Measurements from ENCODE around the gene HAAO.
"Not testable (repeated sequence)": the region's sequence is repeated elsewhere in the genome, so short reads cannot be mapped to it uniquely, and the experiment has no call there.

Gene HAAO

DNA sequence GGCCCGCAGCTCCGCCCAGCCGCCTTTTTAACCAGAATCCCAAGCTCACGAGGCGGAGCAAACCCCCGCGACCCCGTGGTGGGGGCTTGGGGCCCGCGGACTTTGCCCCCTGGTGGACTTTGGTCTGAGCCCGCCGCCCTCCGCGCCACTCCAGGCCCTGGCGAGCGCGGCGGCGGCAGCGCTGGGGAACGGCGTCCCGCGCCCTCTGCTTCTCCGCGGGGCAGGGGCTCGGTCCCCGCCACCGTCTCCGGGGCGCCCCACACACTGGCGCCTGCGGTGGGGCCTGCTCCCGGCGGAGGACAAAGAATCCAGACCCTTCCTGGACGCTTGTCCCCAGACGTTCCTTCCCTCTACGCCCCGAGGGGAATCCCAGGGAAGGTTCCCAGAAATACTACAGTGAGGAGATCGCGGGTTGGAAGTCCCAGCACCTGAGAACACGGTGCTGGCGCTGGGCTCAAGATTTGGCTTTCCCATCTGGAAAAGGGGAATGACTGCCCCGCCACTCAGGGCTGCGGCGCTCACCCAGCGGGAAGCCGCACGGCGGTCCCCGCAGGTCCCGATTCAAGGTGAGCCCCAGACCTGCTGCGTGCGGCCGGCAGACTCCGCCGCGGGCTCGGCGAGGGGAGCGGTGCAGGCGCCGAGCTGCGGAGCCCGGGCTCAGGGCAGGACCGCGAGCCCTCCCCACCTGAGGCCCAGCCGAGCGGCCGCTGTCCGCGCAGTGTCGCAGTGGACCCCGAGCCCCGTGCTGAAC lies at the start of gene HAAO:
TSS of gene HAAO (minus strand) at position 1 of the 751 bp plus-strand sequence. CDS start 47 bp downstream, outside the sequence.
- H3K4me3 ChIP-seq (ENCODE audit: low read depth, low read length): peak within 1 kb of the TSS; percentile 80

DNA sequence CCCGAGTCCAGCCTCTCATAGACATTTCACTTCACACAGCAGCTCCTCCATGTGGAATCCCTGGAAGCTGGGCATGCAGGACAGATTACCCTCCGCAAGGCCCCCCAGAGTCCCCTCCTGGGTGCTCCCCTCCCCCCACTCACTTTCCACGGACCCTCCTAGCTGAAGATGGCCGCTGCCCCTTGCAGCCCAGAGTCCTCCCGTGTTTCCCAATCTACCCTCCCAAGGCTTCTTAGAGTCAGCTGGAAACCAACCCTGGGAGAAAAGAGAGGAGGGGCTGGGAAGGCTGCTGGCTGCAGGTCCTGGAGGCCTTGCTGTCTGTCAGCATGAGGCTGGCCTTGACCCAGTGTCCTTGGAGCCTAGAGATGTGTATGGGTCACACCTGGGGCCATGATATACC lies 49.0 kb upstream of the HAAO start:
- no peak overlapping the region for H3K9ac ChIP-seq (ENCODE audit: low read depth, low read length)

More for the DNA sequence above, at the start of gene HAAO:
- Histone ChIP-seq H3K4me1 (ENCODE audit: control insufficient read depth, insufficient read depth, low read length) (peaks cover 18% of the 10 kb centered on the region), H3K27me3 (ENCODE audit: control insufficient read depth, insufficient read depth, low read length) (peaks cover 33% of the 10 kb centered on the region), H3K36me3 (ENCODE audit: control insufficient read depth, insufficient read depth, low read length) (no peaks in the 10 kb centered on the region), H3K9ac (ENCODE audit: low read depth, low read length) (peak within 1 kb of the TSS; percentile 67), H3K27ac (ENCODE audit: low read depth, low read length) (peak within 1 kb of the TSS; percentile 59), H3K9me3 (ENCODE audit: control insufficient read depth, insufficient read depth, low read length) (no peaks in the 10 kb centered on the region)

GRCh38 chr2:42840760-42841159 lies 48.4 kb upstream of the HAAO start:
- H3K27me3 ChIP-seq (ENCODE audit: control insufficient read depth, insufficient read depth, low read length): no peaks in the 10 kb centered on the region
- no peak overlapping the region for H3K9ac ChIP-seq (ENCODE audit: low read depth, low read length)
- H3K9me3 ChIP-seq (ENCODE audit: control insufficient read depth, insufficient read depth, low read length): no peaks in the 10 kb centered on the region
- no peaks in the 10 kb centered on the region for H3K4me1 ChIP-seq (ENCODE audit: control insufficient read depth, insufficient read depth, low read length)
- no peaks in the 10 kb centered on the region for H3K36me3 ChIP-seq (ENCODE audit: control insufficient read depth, insufficient read depth, low read length)
- no peak overlapping the region for H3K4me3 ChIP-seq (ENCODE audit: low read depth, low read length)
- H3K27ac ChIP-seq (ENCODE audit: low read depth, low read length): no peak overlapping the region

More for the DNA sequence above, 49.0 kb upstream of the HAAO start:
- Histone ChIP-seq H3K27me3 (ENCODE audit: control insufficient read depth, insufficient read depth, low read length) (no peaks in the 10 kb centered on the region), H3K27ac (ENCODE audit: low read depth, low read length) (no peak overlapping the region), H3K4me3 (ENCODE audit: low read depth, low read length) (no peak overlapping the region), H3K36me3 (ENCODE audit: control insufficient read depth, insufficient read depth, low read length) (no peaks in the 10 kb centered on the region), H3K9me3 (ENCODE audit: control insufficient read depth, insufficient read depth, low read length) (no peaks in the 10 kb centered on the region), H3K4me1 (ENCODE audit: control insufficient read depth, insufficient read depth, low read length) (no peaks in the 10 kb centered on the region)

- H3K36me3 ChIP-seq (ENCODE audit: control insufficient read depth, insufficient read depth, low read length): no peaks in the 10 kb centered on the region
- H3K4me1 ChIP-seq (ENCODE audit: control insufficient read depth, insufficient read depth, low read length): no peaks in the 10 kb centered on the region
- H3K4me3 ChIP-seq (ENCODE audit: low read depth, low read length): no peak overlapping the region
- no peak overlapping the region for H3K9ac ChIP-seq (ENCODE audit: low read depth, low read length)
- no peaks in the 10 kb centered on the region for H3K9me3 ChIP-seq (ENCODE audit: control insufficient read depth, insufficient read depth, low read length)
- no peak overlapping the region for H3K27ac ChIP-seq (ENCODE audit: low read depth, low read length)
- H3K27me3 ChIP-seq (ENCODE audit: control insufficient read depth, insufficient read depth, low read length): no peaks in the 10 kb centered on the region
Observed at GRCh38 chr2:42839809-42840501, 47.6 kb upstream of the HAAO start.

GRCh38 chr2:42838133-42838532 lies 45.8 kb upstream of the HAAO start:
- H3K27me3 ChIP-seq (ENCODE audit: control insufficient read depth, insufficient read depth, low read length): no peaks in the 10 kb centered on the region
- no peaks in the 10 kb centered on the region for H3K4me1 ChIP-seq (ENCODE audit: control insufficient read depth, insufficient read depth, low read length)
- no peak overlapping the region for H3K4me3 ChIP-seq (ENCODE audit: low read depth, low read length)
- H3K9ac ChIP-seq (ENCODE audit: low read depth, low read length): no peak overlapping the region
- H3K36me3 ChIP-seq (ENCODE audit: control insufficient read depth, insufficient read depth, low read length): no peaks in the 10 kb centered on the region
- H3K9me3 ChIP-seq (ENCODE audit: control insufficient read depth, insufficient read depth, low read length): no peaks in the 10 kb centered on the region
- no peak overlapping the region for H3K27ac ChIP-seq (ENCODE audit: low read depth, low read length)

GRCh38 chr2:42835577-42836371 lies 43.4 kb upstream of the HAAO start:
- Histone ChIP-seq H3K27me3 (ENCODE audit: control insufficient read depth, insufficient read depth, low read length) (no peaks in the 10 kb centered on the region), H3K4me1 (ENCODE audit: control insufficient read depth, insufficient read depth, low read length) (no peaks in the 10 kb centered on the region), H3K9ac (ENCODE audit: low read depth, low read length) (no peak overlapping the region), H3K4me3 (ENCODE audit: low read depth, low read length) (no peak overlapping the region), H3K36me3 (ENCODE audit: control insufficient read depth, insufficient read depth, low read length) (no peaks in the 10 kb centered on the region), H3K27ac (ENCODE audit: low read depth, low read length) (no peak overlapping the region), H3K9me3 (ENCODE audit: control insufficient read depth, insufficient read depth, low read length) (no peaks in the 10 kb centered on the region)

DNA sequence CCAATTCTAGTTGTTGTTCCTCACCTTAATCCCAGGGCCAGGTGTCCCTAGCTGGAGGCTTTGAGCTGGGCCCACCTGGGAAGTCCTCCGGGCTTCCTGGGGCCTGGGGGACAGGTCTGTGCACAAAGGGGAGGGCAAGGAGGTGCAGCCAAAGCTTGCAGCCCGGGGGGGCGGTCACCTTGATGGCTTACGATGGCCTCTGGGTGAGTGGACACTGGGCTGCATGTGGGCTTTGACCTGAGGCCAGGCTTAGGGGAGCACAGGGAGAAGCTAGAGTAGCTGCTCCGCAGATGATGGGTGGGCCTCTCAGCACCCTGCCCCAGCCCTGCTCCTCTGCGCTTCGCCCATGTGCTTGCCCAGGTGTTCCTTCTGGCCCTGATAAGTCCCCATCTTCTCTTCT lies 41.8 kb upstream of the HAAO start:
- Histone ChIP-seq H3K4me3 (ENCODE audit: low read depth, low read length) (no peak overlapping the region), H3K36me3 (ENCODE audit: control insufficient read depth, insufficient read depth, low read length) (no peaks in the 10 kb centered on the region), H3K27me3 (ENCODE audit: control insufficient read depth, insufficient read depth, low read length) (no peaks in the 10 kb centered on the region), H3K27ac (ENCODE audit: low read depth, low read length) (no peak overlapping the region), H3K9me3 (ENCODE audit: control insufficient read depth, insufficient read depth, low read length) (no peaks in the 10 kb centered on the region), H3K9ac (ENCODE audit: low read depth, low read length) (no peak overlapping the region), H3K4me1 (ENCODE audit: control insufficient read depth, insufficient read depth, low read length) (no peaks in the 10 kb centered on the region)

DNA sequence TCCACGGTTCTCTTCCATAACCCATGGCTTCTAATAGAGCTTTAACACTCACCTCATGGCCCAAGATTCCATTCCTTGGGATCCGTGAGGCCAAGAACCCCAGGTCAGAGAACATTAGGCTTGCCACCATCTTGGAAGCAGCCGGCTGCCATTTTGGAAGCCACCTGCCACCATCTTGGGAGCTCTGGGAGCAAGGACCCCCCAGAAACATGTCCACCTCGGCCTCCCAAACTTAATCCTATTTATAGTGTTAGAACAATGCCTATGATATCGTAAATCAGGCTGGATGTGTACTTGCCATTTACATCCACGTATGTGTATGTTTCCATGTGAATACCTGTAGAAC lies 39.9 kb upstream of the HAAO start:
- Histone ChIP-seq H3K27ac (ENCODE audit: low read depth, low read length) (no peak overlapping the region), H3K9me3 (ENCODE audit: control insufficient read depth, insufficient read depth, low read length) (no peaks in the 10 kb centered on the region), H3K36me3 (ENCODE audit: control insufficient read depth, insufficient read depth, low read length) (no peaks in the 10 kb centered on the region), H3K27me3 (ENCODE audit: control insufficient read depth, insufficient read depth, low read length) (peaks cover 7% of the 10 kb centered on the region), H3K4me3 (ENCODE audit: low read depth, low read length) (no peak overlapping the region), H3K9ac (ENCODE audit: low read depth, low read length) (no peak overlapping the region), H3K4me1 (ENCODE audit: control insufficient read depth, insufficient read depth, low read length) (peaks cover 3% of the 10 kb centered on the region; the same call in 1 of the 2 replicates)

GRCh38 chr2:42831575-42832288 lies 39.3 kb upstream of the HAAO start:
- not testable (repeated sequence) for H3K36me3 ChIP-seq (ENCODE audit: control insufficient read depth, insufficient read depth, low read length); H3K27ac ChIP-seq (ENCODE audit: low read depth, low read length); H3K4me3 ChIP-seq (ENCODE audit: low read depth, low read length); H3K9ac ChIP-seq (ENCODE audit: low read depth, low read length); H3K4me1 ChIP-seq (ENCODE audit: control insufficient read depth, insufficient read depth, low read length); H3K9me3 ChIP-seq (ENCODE audit: control insufficient read depth, insufficient read depth, low read length); H3K27me3 ChIP-seq (ENCODE audit: control insufficient read depth, insufficient read depth, low read length)

GRCh38 chr2:42830922-42831574 lies 38.7 kb upstream of the HAAO start:
- Histone ChIP-seq H3K9ac (ENCODE audit: low read depth, low read length) (no peak overlapping the region), H3K36me3 (ENCODE audit: control insufficient read depth, insufficient read depth, low read length) (no peaks in the 10 kb centered on the region), H3K27ac (ENCODE audit: low read depth, low read length) (no peak overlapping the region), H3K4me1 (ENCODE audit: control insufficient read depth, insufficient read depth, low read length) (peaks cover 3% of the 10 kb centered on the region; the same call in 1 of the 2 replicates), H3K4me3 (ENCODE audit: low read depth, low read length) (no peak overlapping the region), H3K27me3 (ENCODE audit: control insufficient read depth, insufficient read depth, low read length) (peaks cover 7% of the 10 kb centered on the region), H3K9me3 (ENCODE audit: control insufficient read depth, insufficient read depth, low read length) (no peaks in the 10 kb centered on the region)

All from HUES48 (cell line).